Measurements from ENCODE around the gene CCDC106. TPM values are rescaled to one million over a fixed set of nuclear protein-coding genes. Genes with fewer than 3 reads are reported as not detected.

Gene CCDC106
- total and polyA plus RNA-seq, 4 donors: 7.2 to 19.0 (median 10.5) TPM

- H3K4me1 ChIP-seq (ENCODE audit: control insufficient read depth in 1 of 2, insufficient read depth in 2 of 2, low read length in 2 of 2): no peaks in the 10 kb centered on the region
- intact Hi-C loops (cut with DNase I): no loop called here
- WGBS, 2 donors: 89 to 90% methylated on average over 12 of the region's 12 CpGs
- ATAC-seq (ENCODE audit: low FRiP score): no peak
- H3K27ac ChIP-seq (ENCODE audit: low read depth in 1 of 2, low read length in 2 of 2): no peak overlapping the region
- H3K9me3 ChIP-seq (ENCODE audit: control insufficient read depth, low read length): no peaks in the 10 kb centered on the region
- no peak overlapping the region for H3K4me3 ChIP-seq (ENCODE audit: low read length in 2 of 2)
- H3K36me3 ChIP-seq (ENCODE audit: control insufficient read depth in 1 of 2, insufficient read depth in 2 of 2, low read length in 1 of 2): peaks cover 4 to 5% of the 10 kb centered on the region in 2 donors
- peak in 1 of 2 donors; percentile 47 for DNase-seq
- H3K27me3 ChIP-seq (ENCODE audit: control insufficient read depth in 1 of 2, insufficient read depth in 2 of 2, low read length in 1 of 2): no peaks in the 10 kb centered on the region
These were observed 49.0 kb downstream of the CCDC106 start for GRCh38 chr19:55697069-55697440.

DNA sequence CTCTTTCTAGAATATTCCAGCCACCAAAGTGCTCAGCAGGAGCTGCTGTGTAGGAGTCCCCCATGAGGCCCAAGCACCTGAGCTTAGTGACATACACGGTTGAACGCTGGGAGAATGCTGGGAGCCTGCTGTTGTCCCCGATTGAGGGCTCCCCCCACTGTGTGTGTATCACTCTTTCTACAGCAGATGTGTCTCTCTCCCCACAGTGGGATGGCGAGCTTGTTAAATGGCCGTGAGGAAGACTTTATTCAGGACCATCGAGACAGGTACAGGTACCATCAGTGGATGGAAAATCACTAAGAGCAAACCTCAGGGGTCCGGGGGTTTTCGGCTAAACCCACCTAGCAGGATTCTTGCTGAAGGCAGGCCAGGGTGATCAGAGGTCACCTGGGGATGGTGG lies 49.7 kb downstream of the CCDC106 start:
- ATAC-seq (ENCODE audit: low FRiP score): no peak
- H3K36me3 ChIP-seq (ENCODE audit: control insufficient read depth in 1 of 2, insufficient read depth in 2 of 2, low read length in 1 of 2): peaks cover 4 to 5% of the 10 kb centered on the region in 2 donors
- H3K4me1 ChIP-seq (ENCODE audit: control insufficient read depth in 1 of 2, insufficient read depth in 2 of 2, low read length in 2 of 2): no peaks in the 10 kb centered on the region
- no peaks in the 10 kb centered on the region for H3K9me3 ChIP-seq (ENCODE audit: control insufficient read depth, low read length)
- H3K27me3 ChIP-seq (ENCODE audit: control insufficient read depth in 1 of 2, insufficient read depth in 2 of 2, low read length in 1 of 2): no peaks in the 10 kb centered on the region
- WGBS, 2 donors: 92 to 93% methylated on average over 8 of the region's 8 CpGs
- peak in 1 of 2 donors; percentile 45 for DNase-seq
- no peak overlapping the region for H3K27ac ChIP-seq (ENCODE audit: low read depth in 1 of 2, low read length in 2 of 2)
- no peak overlapping the region for H3K4me3 ChIP-seq (ENCODE audit: low read length in 2 of 2)
- intact Hi-C loops (cut with DNase I): no loop called here

DNA sequence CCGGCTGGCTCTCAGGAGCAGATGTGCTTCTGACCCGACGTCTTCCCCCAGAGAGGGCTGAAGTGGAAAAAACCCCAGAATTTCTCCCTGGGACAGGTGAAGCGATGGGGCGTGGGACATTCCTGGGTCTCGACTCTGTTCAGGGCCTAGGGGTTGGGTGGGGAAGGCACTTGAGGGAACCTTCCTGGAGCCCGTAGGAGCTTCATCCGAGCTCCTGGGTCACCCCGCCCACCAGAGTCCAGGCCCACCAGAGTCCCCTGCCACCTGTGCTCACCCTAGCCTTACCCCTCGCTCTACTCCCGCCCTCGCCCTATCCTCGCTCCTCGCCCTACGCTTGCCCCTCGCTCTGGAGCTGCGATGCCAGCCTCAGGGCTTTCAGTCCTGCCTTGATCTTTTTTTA lies 50.2 kb downstream of the CCDC106 start:
- H3K27me3 ChIP-seq (ENCODE audit: control insufficient read depth in 1 of 2, insufficient read depth in 2 of 2, low read length in 1 of 2): no peaks in the 10 kb centered on the region
- DNase-seq: peak in 1 of 2 donors; percentile 64
- 93 to 94% methylated on average over 16 to 17 of the region's 17 CpGs for WGBS, 2 donors
- no peaks in the 10 kb centered on the region for H3K4me1 ChIP-seq (ENCODE audit: control insufficient read depth in 1 of 2, insufficient read depth in 2 of 2, low read length in 2 of 2)
- intact Hi-C loops (cut with DNase I): no loop called here
- no peaks in the 10 kb centered on the region for H3K9me3 ChIP-seq (ENCODE audit: control insufficient read depth, low read length)
- no peak overlapping the region for H3K4me3 ChIP-seq (ENCODE audit: low read length in 2 of 2)
- H3K36me3 ChIP-seq (ENCODE audit: control insufficient read depth in 1 of 2, insufficient read depth in 2 of 2, low read length in 1 of 2): peaks cover 4 to 5% of the 10 kb centered on the region in 2 donors
- no peak for ATAC-seq (ENCODE audit: low FRiP score)
- no peak overlapping the region for H3K27ac ChIP-seq (ENCODE audit: low read depth in 1 of 2, low read length in 2 of 2)

DNA sequence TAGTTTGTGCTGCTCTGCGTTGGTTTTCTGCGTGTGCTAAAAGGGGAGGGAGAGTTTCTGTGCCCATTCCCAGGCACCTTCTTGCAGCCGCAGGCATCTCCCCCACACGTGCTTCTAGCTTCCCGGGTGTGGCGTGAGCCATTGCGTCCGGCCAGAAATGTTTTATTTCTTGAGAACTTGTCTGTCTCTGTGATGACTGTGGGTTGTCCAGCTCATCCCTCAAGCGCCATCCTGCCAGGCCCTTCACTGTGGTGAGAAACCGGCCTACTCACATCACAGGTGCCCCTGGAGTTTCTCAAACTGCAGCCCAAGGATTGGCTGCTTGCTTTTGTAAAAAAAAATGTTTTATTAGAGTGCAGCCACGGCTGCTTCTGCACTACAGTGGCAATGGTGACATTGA lies 51.2 kb downstream of the CCDC106 start:
- Histone ChIP-seq H3K27ac (ENCODE audit: low read depth in 1 of 2, low read length in 2 of 2) (no peak overlapping the region), H3K36me3 (ENCODE audit: control insufficient read depth in 1 of 2, insufficient read depth in 2 of 2, low read length in 1 of 2) (peaks cover 4 to 5% of the 10 kb centered on the region in 2 donors), H3K27me3 (ENCODE audit: control insufficient read depth in 1 of 2, insufficient read depth in 2 of 2, low read length in 1 of 2) (no peaks in the 10 kb centered on the region), H3K4me1 (ENCODE audit: control insufficient read depth in 1 of 2, insufficient read depth in 2 of 2, low read length in 2 of 2) (no peaks in the 10 kb centered on the region), H3K9me3 (ENCODE audit: control insufficient read depth, low read length) (no peaks in the 10 kb centered on the region), H3K4me3 (ENCODE audit: low read length in 2 of 2) (no peak overlapping the region)
- WGBS, 2 donors: 86 to 87% methylated on average over 11 of the region's 11 CpGs
- ATAC-seq (ENCODE audit: low FRiP score) (no peak), DNase-seq (peak in 1 of 2 donors; percentile 43)
- intact Hi-C loops (cut with DNase I): no loop called here

- Histone ChIP-seq H3K4me3 (ENCODE audit: low read length in 2 of 2) (no peak overlapping the region), H3K27me3 (ENCODE audit: control insufficient read depth in 1 of 2, insufficient read depth in 2 of 2, low read length in 1 of 2) (no peaks in the 10 kb centered on the region), H3K9me3 (ENCODE audit: control insufficient read depth, low read length) (no peaks in the 10 kb centered on the region), H3K27ac (ENCODE audit: low read depth in 1 of 2, low read length in 2 of 2) (no peak overlapping the region), H3K4me1 (ENCODE audit: control insufficient read depth in 1 of 2, insufficient read depth in 2 of 2, low read length in 2 of 2) (no peaks in the 10 kb centered on the region), H3K36me3 (ENCODE audit: control insufficient read depth in 1 of 2, insufficient read depth in 2 of 2, low read length in 1 of 2) (peaks cover 0 to 5% of the 10 kb centered on the region in 2 donors)
- 96% methylated on average over 12 of the region's 12 CpGs for WGBS, 2 donors
- no peak for ATAC-seq (ENCODE audit: low FRiP score)
- DNase-seq: peak in 1 of 2 donors; percentile 64
- intact Hi-C loops (cut with DNase I): no loop called here
These were observed 52.8 kb downstream of the CCDC106 start for GRCh38 chr19:55700813-55701212.

DNA sequence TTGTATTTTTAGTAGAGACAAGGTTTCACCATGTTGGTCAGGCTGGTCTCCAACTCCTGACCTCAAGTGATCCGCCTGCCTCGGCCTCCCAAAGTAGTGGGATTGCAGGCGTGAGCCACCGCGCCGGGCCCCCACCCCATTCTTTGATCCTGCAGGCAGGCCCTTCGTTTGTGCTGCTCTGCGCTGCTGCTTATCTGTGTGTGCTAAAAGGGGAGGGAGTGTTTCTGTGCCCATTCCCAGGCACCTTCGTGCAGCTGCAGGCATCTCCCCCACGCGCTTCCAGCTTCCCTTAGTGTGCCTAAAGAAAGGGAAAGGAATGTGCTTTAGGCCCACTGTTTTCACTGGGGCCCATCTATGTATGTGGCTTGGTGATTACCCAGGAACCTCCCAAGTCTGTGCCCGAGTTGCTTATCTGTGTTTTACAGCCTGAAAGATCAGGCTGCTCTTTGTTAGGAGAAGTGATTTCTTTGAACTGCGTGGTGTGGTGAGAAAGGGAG lies 54.2 kb downstream of the CCDC106 start:
- ATAC-seq (ENCODE audit: low FRiP score): no peak
- no peak overlapping the region for H3K27ac ChIP-seq (ENCODE audit: low read depth in 1 of 2, low read length in 2 of 2)
- no peaks in the 10 kb centered on the region for H3K27me3 ChIP-seq (ENCODE audit: control insufficient read depth in 1 of 2, insufficient read depth in 2 of 2, low read length in 1 of 2)
- WGBS, 2 donors: 80 to 83% methylated on average over 13 of the region's 13 CpGs
- no peaks in the 10 kb centered on the region for H3K9me3 ChIP-seq (ENCODE audit: control insufficient read depth, low read length)
- H3K36me3 ChIP-seq (ENCODE audit: control insufficient read depth in 1 of 2, insufficient read depth in 2 of 2, low read length in 1 of 2): peaks cover 0 to 1% of the 10 kb centered on the region in 2 donors
- intact Hi-C loops (cut with DNase I): no loop called here
- peak in 1 of 2 donors; percentile 52 for DNase-seq
- no peak overlapping the region for H3K4me3 ChIP-seq (ENCODE audit: low read length in 2 of 2)
- H3K4me1 ChIP-seq (ENCODE audit: control insufficient read depth in 1 of 2, insufficient read depth in 2 of 2, low read length in 2 of 2): no peaks in the 10 kb centered on the region

Other genes starting within 250 kb of the CCDC106 start
- gene UBE2S, start 240.4 kb upstream of the CCDC106 start, total RNA-seq: 10 to 100 TPM; 13.2 to 26.8 TPM
- 1 to 10 TPM; 7.0 to 8.4 TPM for gene UBE2S, start 240.4 kb upstream of the CCDC106 start, polyA plus RNA-seq
- gene SHISA7, start 204.9 kb upstream of the CCDC106 start, total RNA-seq: not detected
- under 1 TPM in 1 of 2 donors, not detected in 1; 0.05 TPM for gene SHISA7, start 204.9 kb upstream of the CCDC106 start, polyA plus RNA-seq
- gene ISOC2, start 186.6 kb upstream of the CCDC106 start, total RNA-seq: 10 to 100 TPM; 18.6 to 30.6 TPM
- 10 to 100 TPM; 42.6 to 47.3 TPM for gene ISOC2, start 186.6 kb upstream of the CCDC106 start, polyA plus RNA-seq
- gene C19orf85, start 183.5 kb upstream of the CCDC106 start, total RNA-seq: not detected
- gene C19orf85, start 183.5 kb upstream of the CCDC106 start, polyA plus RNA-seq: not detected
- gene ZNF628, start 171.6 kb upstream of the CCDC106 start, total RNA-seq: 1 to 10 TPM; 6.9 to 7.0 TPM
- 1 to 10 TPM; 1.3 to 2.0 TPM for gene ZNF628, start 171.6 kb upstream of the CCDC106 start, polyA plus RNA-seq
- 10 to 100 TPM; 15.3 to 16.2 TPM for gene NAT14, start 163.0 kb upstream of the CCDC106 start, total RNA-seq
- gene NAT14, start 163.0 kb upstream of the CCDC106 start, polyA plus RNA-seq: 10 to 100 TPM in 1 of 2 donors, 1 to 10 TPM in 1; 3.1 to 19.2 TPM
- 10 to 100 TPM in 1 of 2 donors, 1 to 10 TPM in 1; 8.6 to 64.1 TPM for gene SSC5D, start 159.8 kb upstream of the CCDC106 start, total RNA-seq
- gene SSC5D, start 159.8 kb upstream of the CCDC106 start, polyA plus RNA-seq: 1 to 10 TPM; 1.6 to 3.7 TPM
- not detected for gene SBK2, start 111.1 kb upstream of the CCDC106 start, total RNA-seq
- not detected for gene SBK2, start 111.1 kb upstream of the CCDC106 start, polyA plus RNA-seq
- under 1 TPM in 1 of 2 donors, not detected in 1; 0.48 TPM for gene SBK3, start 102.7 kb upstream of the CCDC106 start, total RNA-seq
- gene SBK3, start 102.7 kb upstream of the CCDC106 start, polyA plus RNA-seq: not detected
- 10 to 100 TPM; 12.9 to 13.1 TPM for gene ZNF579, start 67.4 kb upstream of the CCDC106 start, total RNA-seq
- 10 to 100 TPM in 1 of 2 donors, under 1 TPM in 1; 0.63 to 12.6 TPM for gene ZNF579, start 67.4 kb upstream of the CCDC106 start, polyA plus RNA-seq
- 10 to 100 TPM; 12.7 to 13.2 TPM for gene FIZ1, start 48.7 kb upstream of the CCDC106 start, total RNA-seq
- gene FIZ1, start 48.7 kb upstream of the CCDC106 start, polyA plus RNA-seq: 10 to 100 TPM in 1 of 2 donors, 1 to 10 TPM in 1; 2.8 to 12.6 TPM
- 10 to 100 TPM; 13.2 to 17.3 TPM for gene ZNF524, start 47.9 kb upstream of the CCDC106 start, total RNA-seq
- 10 to 100 TPM; 13.4 to 38.8 TPM for gene ZNF524, start 47.9 kb upstream of the CCDC106 start, polyA plus RNA-seq
- gene ZNF865, start 42.6 kb upstream of the CCDC106 start, total RNA-seq: 10 to 100 TPM; 13.4 to 16.4 TPM
- gene ZNF865, start 42.6 kb upstream of the CCDC106 start, polyA plus RNA-seq: 1 to 10 TPM; 1.1 to 5.7 TPM
- gene ZNF784, start 23.6 kb upstream of the CCDC106 start, total RNA-seq: 1 to 10 TPM; 5.1 to 5.3 TPM
- gene ZNF784, start 23.6 kb upstream of the CCDC106 start, polyA plus RNA-seq: 10 to 100 TPM in 1 of 2 donors, 1 to 10 TPM in 1; 4.8 to 27.2 TPM
- 10 to 100 TPM; 42.9 to 43.7 TPM for gene ZNF580, start 7.2 kb upstream of the CCDC106 start, total RNA-seq
- 10 to 100 TPM; 13.3 to 79.6 TPM for gene ZNF580, start 7.2 kb upstream of the CCDC106 start, polyA plus RNA-seq
- gene ZNF581, start 4.6 kb upstream of the CCDC106 start, total RNA-seq: 10 to 100 TPM; 11.0 to 19.4 TPM
- gene ZNF581, start 4.6 kb upstream of the CCDC106 start, polyA plus RNA-seq: 10 to 100 TPM; 15.8 to 23.8 TPM
- gene U2AF2, start 6.8 kb downstream of the CCDC106 start, total RNA-seq: 100 to 1,000 TPM; 113 to 129 TPM
- gene U2AF2, start 6.8 kb downstream of the CCDC106 start, polyA plus RNA-seq: 10 to 100 TPM; 40.6 to 66.3 TPM
- 10 to 100 TPM; 74.7 to 87.8 TPM for gene EPN1, start 27.0 kb downstream of the CCDC106 start, total RNA-seq
- 10 to 100 TPM; 66.8 to 68.5 TPM for gene EPN1, start 27.0 kb downstream of the CCDC106 start, polyA plus RNA-seq
- not detected for gene NLRP9, start 90.2 kb downstream of the CCDC106 start, total RNA-seq
- not detected for gene NLRP9, start 90.2 kb downstream of the CCDC106 start, polyA plus RNA-seq
- gene RFPL4A, start 110.9 kb downstream of the CCDC106 start, total RNA-seq: not detected
- not detected for gene RFPL4A, start 110.9 kb downstream of the CCDC106 start, polyA plus RNA-seq
- gene RFPL4AL1, start 120.9 kb downstream of the CCDC106 start, total RNA-seq: not detected
- not detected for gene RFPL4AL1, start 120.9 kb downstream of the CCDC106 start, polyA plus RNA-seq
- not detected for gene NLRP11, start 183.8 kb downstream of the CCDC106 start, total RNA-seq
- gene NLRP11, start 183.8 kb downstream of the CCDC106 start, polyA plus RNA-seq: not detected
- not detected for gene NLRP4, start 188.3 kb downstream of the CCDC106 start, total RNA-seq
- gene NLRP4, start 188.3 kb downstream of the CCDC106 start, polyA plus RNA-seq: not detected

Measured in aorta (tissue), 5 donors.